ENCODE results near the gene AKR1C1.
"Not testable (repeated sequence)": the region's sequence is repeated elsewhere in the genome, so short reads cannot be mapped to it uniquely, and the experiment has no call there.

- TF ChIP-seq, protein P1, sequence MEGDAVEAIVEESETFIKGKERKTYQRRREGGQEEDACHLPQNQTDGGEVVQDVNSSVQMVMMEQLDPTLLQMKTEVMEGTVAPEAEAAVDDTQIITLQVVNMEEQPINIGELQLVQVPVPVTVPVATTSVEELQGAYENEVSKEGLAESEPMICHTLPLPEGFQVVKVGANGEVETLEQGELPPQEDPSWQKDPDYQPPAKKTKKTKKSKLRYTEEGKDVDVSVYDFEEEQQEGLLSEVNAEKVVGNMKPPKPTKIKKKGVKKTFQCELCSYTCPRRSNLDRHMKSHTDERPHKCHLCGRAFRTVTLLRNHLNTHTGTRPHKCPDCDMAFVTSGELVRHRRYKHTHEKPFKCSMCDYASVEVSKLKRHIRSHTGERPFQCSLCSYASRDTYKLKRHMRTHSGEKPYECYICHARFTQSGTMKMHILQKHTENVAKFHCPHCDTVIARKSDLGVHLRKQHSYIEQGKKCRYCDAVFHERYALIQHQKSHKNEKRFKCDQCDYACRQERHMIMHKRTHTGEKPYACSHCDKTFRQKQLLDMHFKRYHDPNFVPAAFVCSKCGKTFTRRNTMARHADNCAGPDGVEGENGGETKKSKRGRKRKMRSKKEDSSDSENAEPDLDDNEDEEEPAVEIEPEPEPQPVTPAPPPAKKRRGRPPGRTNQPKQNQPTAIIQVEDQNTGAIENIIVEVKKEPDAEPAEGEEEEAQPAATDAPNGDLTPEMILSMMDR (IDR thresholded peaks at IDR 0.05 in 2 of 3, conservative IDR thresholded peaks at IDR 0.05 in 1 of 3; ENCODE audit: borderline replicate concordance in 1 of 3, insufficient read depth in 1 of 3, low read depth in 2 of 3, low read length in 2 of 3), result not testable (repeated sequence)
- TF ChIP-seq EZH2 (IDR thresholded peaks at IDR 0.05); RAD21 (IDR thresholded peaks at IDR 0.05; ENCODE audit: low read depth); POLR2A (IDR thresholded peaks at IDR 0.05; ENCODE audit: borderline replicate concordance, extremely low read depth, insufficient read depth, insufficient read length); REST (IDR thresholded peaks at IDR 0.05; ENCODE audit: low read depth); POLR2AphosphoS5 (IDR thresholded peaks at IDR 0.05; ENCODE audit: low read depth, low read length); MAX (IDR thresholded peaks at IDR 0.05); SIN3A (IDR thresholded peaks at IDR 0.05; ENCODE audit: low read depth); EGR1 (IDR thresholded peaks at IDR 0.05; ENCODE audit: low read depth); EZH2phosphoT487 (IDR thresholded peaks at IDR 0.05; ENCODE audit: borderline replicate concordance); ELF1 (IDR thresholded peaks at IDR 0.05; ENCODE audit: borderline replicate concordance, low read depth); SP1 (IDR thresholded peaks at IDR 0.05; ENCODE audit: low read depth); ZFX (IDR thresholded peaks at IDR 0.05); ZNF274 (IDR thresholded peaks at IDR 0.05; ENCODE audit: low read depth, low read length): not testable (repeated sequence)
Measured at GRCh38 chr10:4940073-4940428, 23.2 kb upstream of the AKR1C1 start.

Measured in HCT116 (cell line).